ENCODE results near the gene CENPH. TPM values are rescaled to one million over a fixed set of nuclear protein-coding genes. Genes with fewer than 3 reads are reported as not detected.

The CENPH gene
- polyA plus RNA-seq, 1 of the 3 experiments (the other 2 are of a cell fraction) = 14.6 TPM

Small RNA genes lying within 50 kb of the gene (small RNA-seq; reads per million reads assigned to genes)
- 0 reads per million in 7 experiments for gene SNORA50D

Other genes starting within 250 kb of the CENPH start
- gene SLC30A5, start 95.6 kb upstream of the CENPH start, polyA plus RNA-seq (2012; rRNA removed) = 28.5 and 32.9 TPM in 2 replicates
- gene CCNB1, start 22.4 kb upstream of the CENPH start, polyA plus RNA-seq (2012; rRNA removed) = 67.8 and 78.6 TPM in 2 replicates
- gene CDK7, start 45.3 kb downstream of the CENPH start, polyA plus RNA-seq (2012; rRNA removed) = 44.2 and 62.1 TPM in 2 replicates
- 1.7 and 2.3 TPM in 2 replicates for gene CCDC125, start 143.2 kb downstream of the CENPH start, polyA plus RNA-seq (2012; rRNA removed)
- gene AK6, start 179.9 kb downstream of the CENPH start, polyA plus RNA-seq (2012; rRNA removed) = 12.9 and 15.1 TPM in 2 replicates
- 106 and 138 TPM in 2 replicates for gene TAF9, start 179.9 kb downstream of the CENPH start, polyA plus RNA-seq (2012; rRNA removed)
- 15.4 and 16.9 TPM in 2 replicates for gene RAD17, start 180.2 kb downstream of the CENPH start, polyA plus RNA-seq (2012; rRNA removed)
- 0.07 TPM in 1 of 2 replicates, not detected in the other for gene MARVELD2, start 225.5 kb downstream of the CENPH start, polyA plus RNA-seq (2012; rRNA removed)

Measured in SK-N-SH (cell line).